ENCODE results near the gene APOBEC3H. TPM values are rescaled to one million over a fixed set of nuclear protein-coding genes. Genes with fewer than 3 reads are reported as not detected.
A peak's percentile ranks its signal among the peaks of the same experiment; 100 is the strongest.
"Not testable (repeated sequence)": the region's sequence is repeated elsewhere in the genome, so short reads cannot be mapped to it uniquely, and the experiment has no call there.

Gene APOBEC3H
- total and polyA plus RNA-seq, 3 experiments from 2014 or later = 10.8 to 11.7 (median 11.0) TPM

GRCh38 chr22:39077912-39078311, 19.1 kb upstream of the APOBEC3H start:
- Mint-ChIP-seq H3K4me1 (peaks cover 47 to 64% (median 56%) of the 10 kb centered on the region in 3 donors), H3K4me3 (peak overlapping the region; percentile 84 to 98 (median 93)), H3K36me3 (peaks cover 13 to 52% (median 24%) of the 10 kb centered on the region in 3 donors), H3K27ac (peak overlapping the region; percentile 95 to 100 (median 98))
- Histone ChIP-seq H3K4me1 (ENCODE audit: insufficient read depth, low read length) (peaks cover 46% of the 10 kb centered on the region), H3K4me3 (ENCODE audit: low read length) (peak overlapping the region; percentile 89), H3K36me3 (ENCODE audit: insufficient read depth, low read length) (peaks cover 23% of the 10 kb centered on the region), H3K27ac (ENCODE audit: low read depth, low read length) (peak overlapping the region; percentile 86)
- H3K27me3 Mint-ChIP-seq; H3K9me3 Mint-ChIP-seq; DNase-seq; H3K27me3 ChIP-seq (ENCODE audit: insufficient read depth, low read length, poor library complexity, severe bottlenecking); H3K9me3 ChIP-seq (ENCODE audit: low read length): not testable (repeated sequence)
- POLR2A ChIA-PET = interaction anchor here (1.6 kb wide), 1 partner anchor 21 kb away, joined by 7 read pairs; no protein-coding TSS in a partner anchor
- CTCF ChIA-PET = interaction anchor here (1.4 to 1.5 kb wide), 5 partner anchors 17 to 208 kb away, joined by 4 to 5 read pairs (median 4); no protein-coding TSS in a partner anchor

DNA sequence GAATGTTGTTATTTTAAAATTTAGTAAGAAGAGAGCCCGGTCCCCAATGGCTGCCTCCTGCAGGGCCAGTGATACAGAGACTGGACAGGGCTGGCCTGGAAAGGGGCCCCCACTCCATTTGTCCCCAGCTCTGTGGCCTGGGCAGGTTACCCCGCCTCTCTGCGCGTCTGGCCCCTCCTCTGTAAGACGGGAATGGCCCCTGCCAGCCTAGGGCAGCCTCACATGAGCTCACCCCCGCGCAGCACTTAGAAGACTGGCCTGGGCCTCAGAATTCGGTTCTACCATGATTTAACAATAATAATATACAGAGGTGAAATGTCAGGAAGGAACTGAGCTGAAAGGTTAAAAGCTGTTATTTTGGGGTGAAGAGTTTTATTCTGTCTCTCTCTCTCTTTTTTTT, 18.7 kb upstream of the APOBEC3H start:
- peak in 3 of 5 donors; percentile 31 to 63 (median 39) for DNase-seq
- Mint-ChIP-seq H3K36me3 (peaks cover 13 to 56% (median 24%) of the 10 kb centered on the region in 3 donors), H3K4me3 (peak overlapping the region; percentile 84 to 98 (median 93)), H3K9me3 (no peaks in the 10 kb centered on the region), H3K4me1 (peaks cover 52 to 68% (median 60%) of the 10 kb centered on the region in 3 donors), H3K27me3 (peaks cover 0 to 1% of the 10 kb centered on the region in 2 donors), H3K27ac (peak overlapping the region; percentile 95 to 100 (median 98))
- Histone ChIP-seq H3K36me3 (ENCODE audit: insufficient read depth, low read length) (peaks cover 23% of the 10 kb centered on the region), H3K4me1 (ENCODE audit: insufficient read depth, low read length) (peaks cover 50% of the 10 kb centered on the region), H3K27ac (ENCODE audit: low read depth, low read length) (peak overlapping the region; percentile 86), H3K4me3 (ENCODE audit: low read length) (peak overlapping the region; percentile 89), H3K9me3 (ENCODE audit: low read length) (no peaks in the 10 kb centered on the region), H3K27me3 (ENCODE audit: insufficient read depth, low read length, poor library complexity, severe bottlenecking) (no peaks in the 10 kb centered on the region)
- ChIA-PET CTCF (interaction anchor here (1.4 to 1.6 kb wide), 6 partner anchors 12 to 208 kb away, joined by 3 to 5 read pairs (median 4); no protein-coding TSS in a partner anchor), POLR2A (interaction anchor here (1.6 kb wide), 1 partner anchor 20 kb away, joined by 7 read pairs; no protein-coding TSS in a partner anchor)

GRCh38 chr22:39079054-39079637, 17.9 kb upstream of the APOBEC3H start:
- Mint-ChIP-seq H3K4me1 (peaks cover 56 to 76% (median 65%) of the 10 kb centered on the region in 3 donors), H3K27ac (peak overlapping the region; percentile 95 to 100 (median 98)), H3K4me3 (peak overlapping the region; percentile 84 to 98 (median 93)), H3K36me3 (peaks cover 13 to 65% (median 24%) of the 10 kb centered on the region in 3 donors)
- H3K36me3 ChIP-seq (ENCODE audit: insufficient read depth, low read length) = peaks cover 23% of the 10 kb centered on the region
- peaks cover 57% of the 10 kb centered on the region for H3K4me1 ChIP-seq (ENCODE audit: insufficient read depth, low read length)
- not testable (repeated sequence) for H3K27me3 Mint-ChIP-seq; H3K27me3 ChIP-seq (ENCODE audit: insufficient read depth, low read length, poor library complexity, severe bottlenecking); H3K9me3 ChIP-seq (ENCODE audit: low read length); H3K9me3 Mint-ChIP-seq
- DNase-seq = peak in 1 of 5 donors; percentile 62
- peak overlapping the region; percentile 86 for H3K27ac ChIP-seq (ENCODE audit: low read depth, low read length)
- ChIA-PET CTCF (interaction anchor here (1.4 to 2.5 kb wide), 6 partner anchors 11 to 209 kb away, joined by 3 to 6 read pairs (median 4); no protein-coding TSS in a partner anchor), POLR2A (interaction anchor here (0.6 to 1.0 kb wide), 3 partner anchors 11 to 324 kb away, joined by 3 to 6 read pairs (median 3); no protein-coding TSS in a partner anchor)
- H3K4me3 ChIP-seq (ENCODE audit: low read length) = peak overlapping the region; percentile 89

DNA sequence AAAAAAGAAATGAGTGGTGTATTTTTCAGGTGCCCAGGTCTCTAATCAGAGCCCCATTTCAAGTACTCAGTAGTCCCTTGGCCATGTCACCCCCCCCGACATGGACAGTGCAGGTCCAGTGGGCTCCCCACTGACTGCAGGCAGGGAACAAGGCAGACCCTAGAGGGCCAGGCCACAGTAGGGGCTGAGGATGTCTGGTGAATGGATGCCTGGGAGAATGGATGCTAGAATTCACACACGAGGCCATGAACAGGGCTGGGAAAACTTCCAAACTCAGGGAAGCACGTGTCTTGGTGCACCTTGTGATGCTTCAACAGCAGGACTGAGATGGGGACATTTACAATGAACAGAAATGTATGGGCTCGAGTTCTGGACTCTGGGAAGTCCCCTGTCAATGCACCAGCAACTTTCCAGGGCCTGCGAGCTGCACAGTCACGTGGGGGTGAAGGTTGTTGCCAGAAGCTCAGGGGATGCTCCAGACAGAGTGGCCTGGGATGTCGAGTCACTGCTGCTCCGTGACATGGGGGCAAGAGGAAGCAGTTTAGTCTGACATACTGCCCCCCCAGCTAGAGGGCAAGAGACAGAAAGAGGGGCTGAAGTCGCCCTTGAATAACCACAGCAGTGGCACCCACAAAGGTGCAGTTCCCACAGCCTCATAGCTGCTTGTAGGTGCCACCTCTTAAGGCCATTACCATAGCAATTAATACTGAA, 16.8 kb upstream of the APOBEC3H start:
- peaks cover 57% of the 10 kb centered on the region for H3K4me1 ChIP-seq (ENCODE audit: insufficient read depth, low read length)
- Mint-ChIP-seq H3K36me3 (peaks cover 14 to 69% (median 24%) of the 10 kb centered on the region in 3 donors), H3K27ac (peak overlapping the region; percentile 90 to 99 (median 98)), H3K4me1 (peaks cover 58 to 76% (median 65%) of the 10 kb centered on the region in 3 donors), H3K27me3 (peaks cover 0 to 1% of the 10 kb centered on the region in 2 donors), H3K9me3 (no peaks in the 10 kb centered on the region), H3K4me3 (peak overlapping the region; percentile 77 to 98 (median 93))
- peaks cover 23% of the 10 kb centered on the region for H3K36me3 ChIP-seq (ENCODE audit: insufficient read depth, low read length)
- POLR2A ChIA-PET = interaction anchor here (0.7 to 1.0 kb wide), 3 partner anchors 10 to 18 kb away, joined by 6 read pairs; no protein-coding TSS in a partner anchor
- DNase-seq = peak in 4 of 5 donors; percentile 59 to 78 (median 69)
- peak overlapping the region; percentile 86 for H3K27ac ChIP-seq (ENCODE audit: low read depth, low read length)
- H3K27me3 ChIP-seq (ENCODE audit: insufficient read depth, low read length, poor library complexity, severe bottlenecking) = no peaks in the 10 kb centered on the region
- H3K4me3 ChIP-seq (ENCODE audit: low read length) = peak overlapping the region; percentile 28
- CTCF ChIA-PET = interaction anchor here (0.7 to 2.5 kb wide), 5 partner anchors 10 to 210 kb away, joined by 3 to 6 read pairs (median 3); no protein-coding TSS in a partner anchor
- no peaks in the 10 kb centered on the region for H3K9me3 ChIP-seq (ENCODE audit: low read length)

DNA sequence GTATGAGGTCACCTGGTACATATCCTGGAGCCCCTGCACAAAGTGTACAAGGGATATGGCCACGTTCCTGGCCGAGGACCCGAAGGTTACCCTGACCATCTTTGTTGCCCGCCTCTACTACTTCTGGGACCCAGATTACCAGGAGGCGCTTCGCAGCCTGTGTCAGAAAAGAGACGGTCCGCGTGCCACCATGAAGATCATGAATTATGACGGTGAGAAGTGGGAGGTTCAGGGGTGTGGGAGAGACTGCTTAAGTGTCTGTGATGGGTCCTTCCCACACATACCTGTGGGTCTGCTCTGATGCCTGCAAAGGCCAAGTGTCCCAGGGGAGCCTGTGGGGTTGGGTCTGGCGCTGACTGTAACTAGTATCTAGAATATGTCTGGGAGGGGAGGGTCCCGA, 16.0 kb upstream of the APOBEC3H start:
- ChIA-PET POLR2A (interaction anchor here (0.7 kb wide), 1 partner anchor 17 kb away, joined by 6 read pairs; no protein-coding TSS in a partner anchor), CTCF (interaction anchor here (0.7 to 2.5 kb wide), 3 partner anchors 10 to 78 kb away, joined by 3 to 6 read pairs (median 3); no protein-coding TSS in a partner anchor)
- Histone ChIP-seq H3K36me3 (ENCODE audit: insufficient read depth, low read length) (peaks cover 23% of the 10 kb centered on the region), H3K4me1 (ENCODE audit: insufficient read depth, low read length) (peaks cover 57% of the 10 kb centered on the region), H3K9me3 (ENCODE audit: low read length) (no peaks in the 10 kb centered on the region), H3K27ac (ENCODE audit: low read depth, low read length) (peak overlapping the region; percentile 86), H3K27me3 (ENCODE audit: insufficient read depth, low read length, poor library complexity, severe bottlenecking) (no peaks in the 10 kb centered on the region), H3K4me3 (ENCODE audit: low read length) (peak overlapping the region; percentile 12)
- Mint-ChIP-seq H3K4me1 (peaks cover 59 to 78% (median 62%) of the 10 kb centered on the region in 3 donors), H3K36me3 (peaks cover 14 to 74% (median 24%) of the 10 kb centered on the region in 3 donors), H3K27me3 (peaks cover 0 to 1% of the 10 kb centered on the region in 2 donors), H3K9me3 (no peaks in the 10 kb centered on the region), H3K4me3 (peak overlapping the region; percentile 77 to 98 (median 93)), H3K27ac (peak overlapping the region; percentile 90 to 99 (median 98))
- DNase-seq = no peak

DNA sequence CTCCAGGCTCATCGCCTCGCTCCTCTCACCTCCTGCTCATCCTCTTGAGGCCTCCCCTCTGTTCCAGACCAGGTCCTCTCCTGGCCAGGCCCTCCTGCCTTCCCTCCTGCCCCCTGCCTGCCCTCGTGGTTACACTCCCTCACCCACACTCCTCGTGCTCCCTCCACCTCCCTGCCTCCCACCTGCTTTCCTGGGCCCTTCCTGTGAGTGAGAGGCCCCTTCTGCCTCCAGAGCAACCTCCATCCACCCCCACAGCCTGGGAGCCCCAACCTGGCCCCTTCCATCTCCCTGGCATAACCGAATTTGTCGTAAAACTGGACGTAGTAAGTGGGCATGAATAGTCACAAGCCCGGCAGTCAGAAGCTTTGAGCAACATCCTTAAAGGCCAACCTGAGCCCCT, 15.4 kb upstream of the APOBEC3H start:
- peak overlapping the region; percentile 90 to 99 (median 98) for H3K27ac Mint-ChIP-seq
- POLR2A ChIA-PET = no interaction called here
- H3K9me3 Mint-ChIP-seq = no peaks in the 10 kb centered on the region
- H3K4me3 Mint-ChIP-seq = peak overlapping the region; percentile 77 to 98 (median 93)
- Histone ChIP-seq H3K36me3 (ENCODE audit: insufficient read depth, low read length) (peaks cover 27% of the 10 kb centered on the region), H3K27ac (ENCODE audit: low read depth, low read length) (peak overlapping the region; percentile 86), H3K4me3 (ENCODE audit: low read length) (peak overlapping the region; percentile 12), H3K27me3 (ENCODE audit: insufficient read depth, low read length, poor library complexity, severe bottlenecking) (no peaks in the 10 kb centered on the region), H3K9me3 (ENCODE audit: low read length) (no peaks in the 10 kb centered on the region), H3K4me1 (ENCODE audit: insufficient read depth, low read length) (peaks cover 57% of the 10 kb centered on the region)
- H3K4me1 Mint-ChIP-seq = peaks cover 60 to 78% (median 61%) of the 10 kb centered on the region in 3 donors
- CTCF ChIA-PET = no interaction called here
- peaks cover 0 to 1% of the 10 kb centered on the region in 2 donors for H3K27me3 Mint-ChIP-seq
- H3K36me3 Mint-ChIP-seq = peaks cover 14 to 79% (median 24%) of the 10 kb centered on the region in 3 donors
- DNase-seq = no peak

DNA sequence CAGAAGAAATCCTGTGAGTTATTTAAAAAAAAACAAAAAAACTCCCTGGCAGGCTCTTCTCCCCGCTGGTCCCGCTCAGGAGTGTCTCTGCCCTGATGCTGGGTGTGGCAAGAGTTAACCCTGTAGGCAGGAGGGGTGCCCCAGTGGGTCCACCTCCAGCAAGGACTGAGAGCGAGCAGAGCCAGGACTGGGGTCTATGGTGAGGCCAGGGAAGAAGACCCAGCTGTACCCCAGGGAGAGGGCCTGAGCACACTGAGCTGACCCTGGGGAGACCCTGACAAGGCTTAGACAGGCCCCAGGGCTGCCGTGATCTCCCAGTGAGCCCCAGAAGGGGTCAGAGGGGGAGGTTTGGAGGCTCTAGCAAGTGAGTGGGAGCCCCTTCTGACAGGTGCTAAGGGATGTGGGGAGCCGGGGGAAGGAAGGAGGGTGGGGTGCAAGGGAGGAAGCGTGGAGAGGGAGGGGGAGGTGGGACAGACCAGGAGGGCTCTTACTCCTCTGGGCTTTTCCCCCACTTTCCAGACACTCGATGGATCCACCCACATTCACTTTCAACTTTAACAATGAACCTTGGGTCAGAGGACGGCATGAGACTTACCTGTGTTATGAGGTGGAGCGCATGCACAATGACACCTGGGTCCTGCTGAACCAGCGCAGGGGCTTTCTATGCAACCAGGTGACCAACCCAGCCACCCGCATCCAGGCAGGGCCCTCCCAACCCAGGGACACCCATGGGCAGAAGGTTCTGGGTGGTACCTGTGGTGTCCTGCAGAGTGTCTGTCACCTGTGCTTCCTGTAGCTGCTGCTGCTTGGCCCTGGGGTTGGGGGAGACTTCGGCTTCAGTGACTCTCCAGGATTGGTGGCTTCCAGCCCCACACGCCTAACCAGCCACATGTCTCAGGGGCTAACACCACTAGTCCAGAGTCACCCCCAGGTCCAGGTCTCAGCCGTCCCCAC, 13.6 kb upstream of the APOBEC3H start:
- Mint-ChIP-seq H3K27ac (peak overlapping the region; percentile 67 to 99 (median 96)), H3K36me3 (peaks cover 16 to 76% (median 21%) of the 10 kb centered on the region in 3 donors), H3K4me1 (peaks cover 71 to 83% (median 71%) of the 10 kb centered on the region in 3 donors), H3K9me3 (no peaks in the 10 kb centered on the region), H3K27me3 (no peaks in the 10 kb centered on the region), H3K4me3 (peak overlapping the region in 6 of 7 donors; percentile 38 to 98 (median 60))
- Histone ChIP-seq H3K36me3 (ENCODE audit: insufficient read depth, low read length) (peaks cover 27% of the 10 kb centered on the region), H3K9me3 (ENCODE audit: low read length) (no peaks in the 10 kb centered on the region), H3K27ac (ENCODE audit: low read depth, low read length) (no peak overlapping the region), H3K4me1 (ENCODE audit: insufficient read depth, low read length) (peaks cover 55% of the 10 kb centered on the region), H3K27me3 (ENCODE audit: insufficient read depth, low read length, poor library complexity, severe bottlenecking) (no peaks in the 10 kb centered on the region), H3K4me3 (ENCODE audit: low read length) (no peak overlapping the region)
- POLR2A ChIA-PET = no interaction called here
- CTCF ChIA-PET = no interaction called here
- no peak for DNase-seq

All from CD8-positive, alpha-beta memory T cell (primary cell).